Measurements from ENCODE around the gene NXPH1.

NXPH1 gene

DNA sequence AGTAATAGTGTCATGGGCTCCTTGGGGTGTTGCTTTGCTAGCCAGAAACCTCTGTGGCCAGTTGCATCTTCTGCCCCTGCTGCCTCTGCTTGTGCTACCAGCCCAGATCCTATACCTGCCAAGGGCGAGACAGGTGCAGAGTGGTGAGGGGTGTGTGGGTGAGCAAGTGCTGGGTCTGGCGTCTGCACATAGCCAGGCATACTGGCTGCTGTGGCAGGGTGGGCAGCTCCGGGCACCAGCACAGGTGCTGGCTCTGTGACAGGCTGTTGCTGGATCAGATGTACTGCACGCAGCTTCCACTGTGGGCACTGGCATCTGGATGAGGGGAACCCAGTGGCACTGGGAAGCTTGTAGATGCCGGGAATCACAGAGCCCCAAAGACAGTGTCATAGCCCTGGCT lies 148.4 kb downstream of the NXPH1 start:
- TF ChIP-seq NFIC (IDR thresholded peaks at IDR 0.05) (no peak), EP300 (IDR thresholded peaks at IDR 0.05; ENCODE audit: borderline replicate concordance) (no peak), RAD21 (IDR thresholded peaks at IDR 0.05; ENCODE audit: low read depth) (no peak), TCF12 (IDR thresholded peaks at IDR 0.05; ENCODE audit: low read depth) (no peak), TAF1 (IDR thresholded peaks at IDR 0.05; ENCODE audit: low read depth) (no peak), ZBTB7A (IDR thresholded peaks at IDR 0.05; ENCODE audit: low read depth) (no peak), CREB1 (IDR thresholded peaks at IDR 0.05; ENCODE audit: low read depth) (no peak), EGR1 (IDR thresholded peaks at IDR 0.05) (no peak), FOXM1 (IDR thresholded peaks at IDR 0.05; ENCODE audit: borderline replicate concordance, low read depth) (no peak), YY1 (IDR thresholded peaks at IDR 0.05; ENCODE audit: low read depth) (no peak), TEAD4 (IDR thresholded peaks at IDR 0.05) (no peak), CEBPB (IDR thresholded peaks at IDR 0.05) (no peak)
- TF ChIP-seq, protein P1, sequence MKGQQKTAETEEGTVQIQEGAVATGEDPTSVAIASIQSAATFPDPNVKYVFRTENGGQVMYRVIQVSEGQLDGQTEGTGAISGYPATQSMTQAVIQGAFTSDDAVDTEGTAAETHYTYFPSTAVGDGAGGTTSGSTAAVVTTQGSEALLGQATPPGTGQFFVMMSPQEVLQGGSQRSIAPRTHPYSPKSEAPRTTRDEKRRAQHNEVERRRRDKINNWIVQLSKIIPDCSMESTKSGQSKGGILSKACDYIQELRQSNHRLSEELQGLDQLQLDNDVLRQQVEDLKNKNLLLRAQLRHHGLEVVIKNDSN (IDR thresholded peaks at IDR 0.05): no peak
- TF ChIP-seq, protein P2, sequence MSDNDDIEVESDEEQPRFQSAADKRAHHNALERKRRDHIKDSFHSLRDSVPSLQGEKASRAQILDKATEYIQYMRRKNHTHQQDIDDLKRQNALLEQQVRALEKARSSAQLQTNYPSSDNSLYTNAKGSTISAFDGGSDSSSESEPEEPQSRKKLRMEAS (IDR thresholded peaks at IDR 0.05): no peak
- TF ChIP-seq, protein P3, sequence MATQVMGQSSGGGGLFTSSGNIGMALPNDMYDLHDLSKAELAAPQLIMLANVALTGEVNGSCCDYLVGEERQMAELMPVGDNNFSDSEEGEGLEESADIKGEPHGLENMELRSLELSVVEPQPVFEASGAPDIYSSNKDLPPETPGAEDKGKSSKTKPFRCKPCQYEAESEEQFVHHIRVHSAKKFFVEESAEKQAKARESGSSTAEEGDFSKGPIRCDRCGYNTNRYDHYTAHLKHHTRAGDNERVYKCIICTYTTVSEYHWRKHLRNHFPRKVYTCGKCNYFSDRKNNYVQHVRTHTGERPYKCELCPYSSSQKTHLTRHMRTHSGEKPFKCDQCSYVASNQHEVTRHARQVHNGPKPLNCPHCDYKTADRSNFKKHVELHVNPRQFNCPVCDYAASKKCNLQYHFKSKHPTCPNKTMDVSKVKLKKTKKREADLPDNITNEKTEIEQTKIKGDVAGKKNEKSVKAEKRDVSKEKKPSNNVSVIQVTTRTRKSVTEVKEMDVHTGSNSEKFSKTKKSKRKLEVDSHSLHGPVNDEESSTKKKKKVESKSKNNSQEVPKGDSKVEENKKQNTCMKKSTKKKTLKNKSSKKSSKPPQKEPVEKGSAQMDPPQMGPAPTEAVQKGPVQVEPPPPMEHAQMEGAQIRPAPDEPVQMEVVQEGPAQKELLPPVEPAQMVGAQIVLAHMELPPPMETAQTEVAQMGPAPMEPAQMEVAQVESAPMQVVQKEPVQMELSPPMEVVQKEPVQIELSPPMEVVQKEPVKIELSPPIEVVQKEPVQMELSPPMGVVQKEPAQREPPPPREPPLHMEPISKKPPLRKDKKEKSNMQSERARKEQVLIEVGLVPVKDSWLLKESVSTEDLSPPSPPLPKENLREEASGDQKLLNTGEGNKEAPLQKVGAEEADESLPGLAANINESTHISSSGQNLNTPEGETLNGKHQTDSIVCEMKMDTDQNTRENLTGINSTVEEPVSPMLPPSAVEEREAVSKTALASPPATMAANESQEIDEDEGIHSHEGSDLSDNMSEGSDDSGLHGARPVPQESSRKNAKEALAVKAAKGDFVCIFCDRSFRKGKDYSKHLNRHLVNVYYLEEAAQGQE (IDR thresholded peaks at IDR 0.05; ENCODE audit: low read depth): no peak

DNA sequence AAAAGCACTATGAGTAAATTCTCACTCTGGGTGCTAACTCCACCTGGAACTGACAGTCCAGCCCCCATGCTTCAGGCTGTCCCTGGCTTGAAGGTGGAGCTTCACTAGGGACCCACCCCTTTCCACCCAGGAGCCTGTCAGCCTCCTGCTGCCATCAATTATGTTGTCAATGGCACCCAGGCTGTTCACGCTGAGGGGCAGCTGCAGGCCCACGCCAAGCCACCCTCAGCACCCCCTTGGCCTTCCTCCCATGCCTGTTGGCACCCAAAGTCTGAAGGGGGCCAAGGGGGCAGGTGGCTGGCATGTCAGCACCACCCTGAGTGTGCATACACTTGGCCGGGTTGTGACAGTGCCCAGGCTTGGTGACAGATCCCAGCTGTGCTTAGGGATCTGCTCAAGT lies 149.3 kb downstream of the NXPH1 start:
- no peak for TF ChIP-seq NFIC (IDR thresholded peaks at IDR 0.05)
- TF ChIP-seq FOXM1 (IDR thresholded peaks at IDR 0.05; ENCODE audit: borderline replicate concordance, low read depth): no peak

DNA sequence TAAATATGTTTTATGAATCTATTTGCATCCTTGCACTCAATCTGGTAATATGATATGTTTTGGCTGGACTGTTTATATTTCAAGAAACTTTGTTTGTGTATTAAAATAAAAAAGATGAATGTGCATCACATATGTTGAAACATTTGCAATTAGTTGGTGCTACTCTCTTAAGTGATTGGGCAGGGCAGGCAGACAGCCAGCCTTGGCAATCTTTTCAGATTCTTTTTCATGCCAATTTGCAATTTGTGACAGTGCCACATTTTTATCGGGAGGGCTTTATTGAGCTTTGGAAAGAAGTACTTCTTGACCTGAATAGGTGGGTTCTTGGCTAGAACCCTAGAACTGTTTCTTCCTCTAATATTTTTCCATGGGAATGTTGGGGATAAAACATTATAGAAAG lies 152.2 kb downstream of the NXPH1 start:
- TF ChIP-seq CREB1 (IDR thresholded peaks at IDR 0.05; ENCODE audit: low read depth) (no peak), TEAD4 (IDR thresholded peaks at IDR 0.05) (no peak), TCF12 (IDR thresholded peaks at IDR 0.05; ENCODE audit: low read depth) (no peak), TAF1 (IDR thresholded peaks at IDR 0.05; ENCODE audit: low read depth) (no peak), FOXM1 (IDR thresholded peaks at IDR 0.05; ENCODE audit: borderline replicate concordance, low read depth) (no peak)
- TF ChIP-seq, protein P1 (IDR thresholded peaks at IDR 0.05): no peak

DNA sequence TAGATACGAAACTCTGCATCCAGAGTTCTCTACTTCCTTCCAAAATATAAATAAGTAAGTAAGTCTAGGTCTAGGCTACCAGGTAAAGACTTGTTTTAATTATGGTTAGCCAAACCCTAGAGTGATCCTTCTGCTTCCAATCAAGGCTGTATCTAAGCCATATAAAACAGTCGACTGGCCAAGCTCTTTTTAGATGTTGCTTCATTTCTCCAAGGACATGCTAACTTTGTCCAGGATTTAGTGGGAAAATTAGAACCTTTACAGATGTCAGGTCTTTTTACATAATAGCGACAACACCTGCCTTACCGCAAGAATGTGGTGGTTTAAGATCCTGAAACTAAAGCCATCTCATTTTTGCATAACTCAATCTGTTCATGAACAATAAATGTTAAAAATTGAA lies 156.8 kb downstream of the NXPH1 start:
- TF ChIP-seq, protein P2 (IDR thresholded peaks at IDR 0.05): no peak
- TF ChIP-seq EP300 (IDR thresholded peaks at IDR 0.05; ENCODE audit: borderline replicate concordance): no peak
- TF ChIP-seq YY1 (IDR thresholded peaks at IDR 0.05; ENCODE audit: low read depth): no peak
- no peak for TF ChIP-seq NFIC (IDR thresholded peaks at IDR 0.05)
- TF ChIP-seq EGR1 (IDR thresholded peaks at IDR 0.05): no peak
- TF ChIP-seq RAD21 (IDR thresholded peaks at IDR 0.05; ENCODE audit: low read depth): no peak
- TF ChIP-seq TCF12 (IDR thresholded peaks at IDR 0.05; ENCODE audit: low read depth): no peak

DNA sequence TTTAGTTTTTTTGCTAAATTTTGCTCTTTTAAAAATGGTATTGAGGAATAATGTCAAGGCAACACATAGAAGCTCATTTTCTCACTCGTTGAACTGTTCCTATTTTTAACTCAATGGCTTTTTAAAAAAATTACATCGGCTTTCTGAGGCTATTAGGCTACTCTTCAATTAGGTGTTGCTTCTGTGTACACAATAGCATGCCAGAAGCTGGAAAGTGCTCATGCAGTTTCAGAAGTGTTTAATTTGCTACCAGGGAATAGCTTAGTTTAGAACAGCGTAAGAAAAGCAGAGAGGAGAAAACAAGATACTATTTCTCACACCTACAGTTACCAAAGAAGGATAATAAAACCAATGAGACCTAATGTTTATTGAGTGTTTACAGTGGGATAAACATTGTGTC lies 157.4 kb downstream of the NXPH1 start:
- TF ChIP-seq TCF12 (IDR thresholded peaks at IDR 0.05; ENCODE audit: low read depth): no peak
- no peak for TF ChIP-seq CEBPB (IDR thresholded peaks at IDR 0.05)
- no peak for TF ChIP-seq FOXM1 (IDR thresholded peaks at IDR 0.05; ENCODE audit: borderline replicate concordance, low read depth)
- TF ChIP-seq EGR1 (IDR thresholded peaks at IDR 0.05): no peak
- TF ChIP-seq, protein P1 (IDR thresholded peaks at IDR 0.05): no peak
- no peak for TF ChIP-seq ZBTB7A (IDR thresholded peaks at IDR 0.05; ENCODE audit: low read depth)
- TF ChIP-seq, protein P2 (IDR thresholded peaks at IDR 0.05): no peak
- TF ChIP-seq CREB1 (IDR thresholded peaks at IDR 0.05; ENCODE audit: low read depth): no peak
- TF ChIP-seq EP300 (IDR thresholded peaks at IDR 0.05; ENCODE audit: borderline replicate concordance): no peak
- TF ChIP-seq RAD21 (IDR thresholded peaks at IDR 0.05; ENCODE audit: low read depth): no peak
- TF ChIP-seq TAF1 (IDR thresholded peaks at IDR 0.05; ENCODE audit: low read depth): no peak
- no peak for TF ChIP-seq YY1 (IDR thresholded peaks at IDR 0.05; ENCODE audit: low read depth)
- no peak for TF ChIP-seq TEAD4 (IDR thresholded peaks at IDR 0.05)
- TF ChIP-seq, protein P3 (IDR thresholded peaks at IDR 0.05; ENCODE audit: low read depth): no peak
- no peak for TF ChIP-seq NFIC (IDR thresholded peaks at IDR 0.05)

DNA sequence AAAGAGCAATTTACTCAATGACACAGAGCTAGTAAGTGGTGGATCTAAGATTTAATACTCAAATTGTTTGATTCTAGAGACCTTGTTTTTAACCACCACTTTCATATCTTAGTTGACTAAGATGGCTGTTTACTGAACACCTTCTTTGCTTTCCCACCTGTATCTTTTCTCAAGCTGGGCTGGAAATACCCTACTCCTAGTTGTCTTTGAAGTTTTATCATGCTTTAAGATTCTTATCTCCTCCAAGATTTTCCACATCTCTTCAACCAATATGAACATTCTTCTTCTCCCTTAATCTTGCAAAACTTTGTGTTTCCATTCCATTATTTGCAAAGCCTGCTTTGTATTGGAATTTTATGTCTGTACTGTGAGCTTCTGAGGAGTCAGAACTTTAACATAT lies 157.9 kb downstream of the NXPH1 start:
- TF ChIP-seq EP300 (IDR thresholded peaks at IDR 0.05; ENCODE audit: borderline replicate concordance) (no peak), TCF12 (IDR thresholded peaks at IDR 0.05; ENCODE audit: low read depth) (no peak), FOXM1 (IDR thresholded peaks at IDR 0.05; ENCODE audit: borderline replicate concordance, low read depth) (no peak), CREB1 (IDR thresholded peaks at IDR 0.05; ENCODE audit: low read depth) (no peak), ZBTB7A (IDR thresholded peaks at IDR 0.05; ENCODE audit: low read depth) (no peak), NFIC (IDR thresholded peaks at IDR 0.05) (no peak), RAD21 (IDR thresholded peaks at IDR 0.05; ENCODE audit: low read depth) (no peak), TEAD4 (IDR thresholded peaks at IDR 0.05) (no peak), YY1 (IDR thresholded peaks at IDR 0.05; ENCODE audit: low read depth) (no peak)
- TF ChIP-seq, protein P2 (IDR thresholded peaks at IDR 0.05): no peak
- TF ChIP-seq, protein P3 (IDR thresholded peaks at IDR 0.05; ENCODE audit: low read depth): no peak
